ENCODE results near the gene OPN4.

- TF ChIP-seq CTCF (IDR thresholded peaks at IDR 0.05; ENCODE audit: insufficient read depth, low read length, poor library complexity, severe bottlenecking) (no peak), EZH2phosphoT487 (conservative IDR thresholded peaks at IDR 0.05; ENCODE audit: low read length) (no peak)
These were observed 31.7 kb downstream of the OPN4 start for GRCh38 chr10:86685893-86686632.
